Kidney tubule cell (primary cell): ENCODE results near the gene CEP131.
A peak's percentile ranks its signal among the peaks of the same experiment; 100 is the strongest.

Experiments used
- DNase-seq: peaks from one replicate; pipeline ENCODE4 v3.0.0-alpha.2; 2018; ENCODE audit warnings: low spot score

Gene CEP131

GRCh38 chr17:81223762-81224130 is 981 bp upstream of the CEP131 start:
- DNase-seq = no peak

DNA sequence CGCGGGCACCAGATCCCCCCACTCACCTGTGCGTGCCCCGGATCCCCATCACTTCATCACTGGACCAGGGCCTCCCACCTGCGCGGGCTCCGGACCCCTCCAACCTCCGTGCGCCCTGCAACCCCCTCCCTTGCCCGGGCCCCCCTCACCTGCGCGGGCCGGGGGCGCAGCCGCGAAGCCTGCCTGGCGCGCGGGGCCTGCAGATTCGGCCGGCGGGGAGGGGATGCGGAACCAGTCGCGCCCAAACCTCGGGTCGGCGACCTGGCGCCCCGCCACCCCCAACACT is 202 bp downstream of the CEP131 start:
- DNase-seq = no peak

- no peak for DNase-seq
Measured at GRCh38 chr17:81221842-81222619, 734 bp downstream of the CEP131 start.

- no peak for DNase-seq
Measured at GRCh38 chr17:81221371-81221841, 1.4 kb downstream of the CEP131 start.

DNA sequence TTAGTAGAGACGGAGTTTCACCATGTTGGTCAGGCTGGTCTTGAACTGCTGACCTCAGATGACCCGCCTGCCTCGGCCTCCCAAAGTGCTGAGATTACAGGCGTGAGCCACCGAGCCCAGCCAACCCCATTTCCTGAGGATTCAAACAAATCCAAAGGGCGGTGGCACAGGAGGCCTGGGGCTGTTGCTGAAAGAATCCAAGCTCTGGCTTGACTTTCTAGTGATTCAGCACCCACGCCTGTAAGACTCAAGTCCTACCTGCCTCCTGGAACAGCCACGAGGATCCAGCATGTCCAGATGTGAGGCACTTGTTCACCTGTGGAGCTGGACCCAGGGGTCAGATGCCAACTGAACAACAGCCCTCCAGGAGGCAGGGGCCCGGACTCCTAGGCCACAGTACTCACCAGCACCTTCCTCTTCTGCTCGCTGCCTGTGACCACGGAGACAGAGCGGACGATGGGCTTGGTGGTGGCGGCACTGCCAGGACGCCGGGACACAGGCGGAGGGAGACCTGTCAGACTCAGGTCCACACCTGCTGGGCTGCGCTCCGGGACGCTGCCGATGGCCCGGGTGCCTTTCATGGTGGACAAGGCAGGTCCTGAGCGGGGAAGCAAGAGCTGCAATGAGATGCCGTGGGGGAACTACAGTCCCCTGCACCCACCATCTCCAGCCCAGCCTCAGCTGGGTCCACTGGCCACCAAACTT is 3.1 kb downstream of the CEP131 start:
- no peak for DNase-seq

DNA sequence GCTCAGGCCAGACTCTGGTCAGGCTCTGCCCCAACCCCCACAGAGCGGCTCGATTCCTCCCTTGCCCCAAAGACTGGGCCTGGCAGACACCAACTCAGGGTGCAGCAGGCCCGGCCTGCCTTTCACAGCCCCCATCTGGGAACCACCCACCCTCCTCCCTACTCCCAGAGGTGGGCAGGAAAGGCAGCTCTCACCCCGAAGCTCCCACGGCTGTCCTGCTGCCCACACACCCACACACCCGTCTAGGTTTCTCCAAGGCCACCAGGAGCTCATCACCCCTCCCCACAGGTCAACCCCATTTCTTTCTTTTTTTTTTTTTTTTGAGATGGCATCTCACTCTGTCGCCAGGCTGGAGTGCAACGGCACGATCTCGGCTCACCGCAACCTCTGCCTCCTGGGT is 3.8 kb downstream of the CEP131 start:
- DNase-seq = no peak

- no peak for DNase-seq
Measured at GRCh38 chr17:81218459-81218858, 4.3 kb downstream of the CEP131 start.

DNA sequence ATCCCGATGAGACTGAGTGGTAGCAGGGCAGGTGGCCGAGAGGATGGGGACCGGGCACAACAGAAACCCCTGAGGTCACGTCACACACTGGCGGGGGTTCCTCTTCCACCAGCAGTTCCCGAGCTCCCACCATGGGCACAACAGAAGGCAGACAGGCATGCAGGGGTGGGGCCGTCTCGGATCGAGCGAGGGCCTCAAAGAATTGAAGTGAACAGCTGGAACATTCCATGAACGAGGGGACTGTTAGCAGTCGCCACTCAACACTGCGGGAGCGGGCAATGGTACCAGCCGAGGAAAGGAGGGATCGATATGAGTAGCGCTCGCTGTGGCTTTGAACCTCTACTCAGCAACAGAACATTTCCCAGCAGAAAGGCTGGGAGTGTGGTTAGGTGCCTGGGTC is 5.3 kb downstream of the CEP131 start:
- DNase-seq = no peak

GRCh38 chr17:81213978-81214377 is 8.8 kb downstream of the CEP131 start:
- no peak for DNase-seq

DNA sequence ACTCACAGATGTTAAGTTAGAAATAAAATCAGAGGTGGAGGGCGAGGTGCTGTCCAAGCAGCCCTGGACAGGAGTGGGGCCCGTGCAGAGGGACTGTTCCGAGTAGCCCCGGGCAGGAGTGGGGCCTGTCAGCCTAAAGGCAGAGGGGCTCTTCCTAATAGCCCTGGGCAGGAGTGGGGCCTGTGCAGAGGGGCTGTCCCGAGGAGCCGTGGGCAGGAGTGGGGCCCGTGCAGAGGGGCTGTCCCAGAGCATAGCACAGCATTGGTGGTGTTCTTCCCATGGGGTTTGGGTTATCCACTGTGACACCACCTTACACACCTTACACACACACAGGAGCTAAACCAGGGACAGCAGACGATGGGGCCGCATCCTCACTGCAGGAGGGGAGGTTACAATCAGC is 10.4 kb downstream of the CEP131 start:
- DNase-seq = no peak

DNA sequence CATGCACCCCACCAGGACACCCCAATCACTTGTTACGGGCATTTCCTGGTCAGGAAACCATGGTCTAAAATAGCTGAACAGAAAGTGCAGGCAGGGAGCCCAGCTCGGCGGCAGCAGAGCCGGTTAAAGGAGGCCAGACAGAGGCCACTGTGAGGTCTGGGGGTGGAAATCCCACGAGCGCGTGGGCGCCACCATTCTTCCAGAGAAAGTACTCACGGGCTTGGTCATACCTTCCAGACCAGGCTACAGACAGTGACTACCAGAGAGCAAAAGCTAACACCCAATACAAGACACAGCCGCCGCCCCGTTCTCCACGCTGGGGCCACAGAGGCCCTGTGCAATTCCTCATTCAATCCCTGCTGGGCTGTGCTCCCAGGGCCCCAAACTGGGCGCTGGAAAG is 11.9 kb downstream of the CEP131 start:
- no peak for DNase-seq

- no peak for DNase-seq
Measured at GRCh38 chr17:81210466-81210865, 12.3 kb downstream of the CEP131 start.

DNA sequence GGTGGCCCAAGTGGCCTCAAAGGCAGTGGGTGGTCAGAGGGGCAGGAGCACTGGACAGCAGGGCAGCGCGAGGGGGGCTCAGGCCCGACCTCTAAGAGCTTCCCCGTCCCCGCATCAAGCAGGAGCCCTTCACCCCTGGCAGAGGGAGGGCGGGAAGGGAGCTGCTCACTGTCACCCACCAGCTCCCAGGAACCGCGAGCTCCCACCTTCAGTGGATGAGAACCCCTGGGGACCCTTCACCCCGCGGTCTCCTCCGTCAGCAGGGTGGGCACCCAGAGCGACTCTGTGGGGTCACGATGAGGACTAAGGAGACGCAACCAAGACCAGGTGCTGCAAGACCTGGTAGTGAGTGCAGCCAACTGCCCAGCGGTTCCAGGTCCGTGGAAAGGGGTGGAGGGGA is 13.6 kb downstream of the CEP131 start:
- no peak for DNase-seq

- no peak for DNase-seq
Measured at GRCh38 chr17:81208651-81209050, 14.1 kb downstream of the CEP131 start.

- no peak for DNase-seq
Measured at GRCh38 chr17:81207610-81208581, 14.9 kb downstream of the CEP131 start.

DNA sequence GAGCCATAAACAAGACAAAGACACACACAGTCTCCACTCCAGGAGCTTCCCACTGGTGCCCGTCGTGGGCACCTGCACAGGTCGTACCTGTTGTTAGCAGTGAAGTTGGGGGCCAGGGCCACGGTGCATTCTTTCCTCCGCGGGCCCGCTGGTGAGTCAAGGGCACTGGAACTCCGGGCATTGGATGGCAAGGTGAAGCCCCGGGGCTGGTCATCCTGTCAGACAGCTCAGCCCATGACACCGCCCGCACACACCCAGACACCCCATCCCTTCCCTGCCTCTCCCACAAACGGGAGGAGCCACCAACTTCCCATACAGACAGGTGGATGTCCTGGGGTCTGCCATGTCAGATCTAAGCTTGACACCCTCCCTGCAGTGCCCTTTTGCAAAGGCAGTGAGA is 16.1 kb downstream of the CEP131 start:
- DNase-seq = no peak

DNA sequence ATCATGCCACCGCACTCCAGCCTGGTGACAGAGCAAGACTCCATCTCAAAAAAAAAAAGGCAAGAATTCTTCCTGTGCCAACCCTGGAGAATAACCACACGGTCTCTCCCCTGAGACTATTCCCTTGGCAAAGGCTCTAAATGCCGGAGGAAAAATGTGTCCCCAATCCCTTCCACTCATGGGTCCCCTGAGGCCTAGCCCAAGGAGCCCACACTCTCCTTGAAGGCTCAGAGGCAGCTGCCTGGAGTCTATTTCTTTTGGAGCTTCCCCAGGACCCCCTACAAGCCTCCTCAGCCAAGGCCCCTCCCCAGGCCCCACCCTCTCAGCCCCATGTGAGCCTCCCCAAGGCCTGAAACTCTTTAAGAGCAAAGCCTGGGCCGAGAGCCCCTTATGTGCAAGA is 16.6 kb downstream of the CEP131 start:
- no peak for DNase-seq

- DNase-seq = no peak
Measured at GRCh38 chr17:81204578-81204977, 18.2 kb downstream of the CEP131 start.

DNA sequence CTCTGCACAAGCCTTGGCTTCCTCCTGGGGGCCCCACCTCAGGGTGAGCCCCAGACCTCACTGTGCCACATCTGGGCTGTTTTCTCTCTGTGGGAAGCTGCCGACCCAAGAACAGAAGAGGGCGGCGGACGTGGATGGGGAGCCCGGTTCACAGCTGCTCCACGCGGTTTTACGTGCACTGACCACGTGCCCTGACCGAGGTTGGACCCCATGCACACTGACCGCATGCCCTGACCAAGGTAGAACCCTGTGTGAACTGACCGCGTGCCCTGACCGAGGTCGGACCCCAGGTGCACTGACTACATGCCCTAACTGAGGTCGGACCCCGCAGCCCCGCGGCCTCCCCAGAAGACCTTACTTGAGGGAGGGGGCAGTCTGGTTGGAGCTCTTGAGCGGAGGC is 19.6 kb downstream of the CEP131 start:
- DNase-seq = no peak

- no peak for DNase-seq
Measured at GRCh38 chr17:81202318-81202717, 20.4 kb downstream of the CEP131 start.

- peak; percentile 58 for DNase-seq
Measured at GRCh38 chr17:81200695-81201580, 21.8 kb downstream of the CEP131 start.

- DNase-seq = no peak
Measured at GRCh38 chr17:81200201-81200600, 22.6 kb downstream of the CEP131 start.
